Measurements from ENCODE around the gene CNKSR3.

DNA sequence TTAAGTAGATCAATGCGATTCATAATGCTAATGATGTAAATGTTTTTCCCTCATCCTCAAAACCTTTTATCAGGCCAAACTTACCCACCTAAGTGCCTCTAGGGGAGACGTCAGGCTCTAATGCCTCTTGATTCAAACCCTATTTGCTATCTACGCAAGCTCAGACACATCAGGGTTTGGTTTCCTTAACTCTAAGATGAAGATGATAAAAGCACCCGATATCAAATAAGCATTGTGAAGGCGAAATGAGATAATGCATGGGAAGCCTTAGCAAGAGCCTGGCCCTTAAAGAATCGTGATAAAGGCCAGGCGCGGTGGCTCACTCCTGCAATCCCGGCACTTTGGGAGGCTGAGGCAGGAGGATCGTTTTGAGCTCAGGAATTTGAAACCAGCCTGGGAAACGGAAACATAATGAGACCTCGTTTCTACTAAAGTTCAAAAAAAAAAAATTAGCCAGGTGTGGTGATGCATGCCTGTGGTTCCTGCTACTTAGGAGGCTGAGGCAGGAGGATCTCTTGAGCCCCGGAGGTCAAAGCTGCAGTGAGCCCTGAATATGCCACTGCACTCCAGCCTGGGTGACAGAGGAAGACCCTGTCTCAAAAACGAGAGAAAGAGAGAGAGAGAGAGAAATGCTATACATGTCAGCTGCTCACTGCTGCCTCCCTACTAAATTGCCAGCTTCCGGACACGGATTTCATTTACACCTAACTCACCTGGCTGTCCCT is 13.5 kb downstream of the CNKSR3 start:
- TF ChIP-seq ZBTB7A (IDR thresholded peaks at IDR 0.05; ENCODE audit: low read depth): no peak
- no peak for TF ChIP-seq CREB1 (IDR thresholded peaks at IDR 0.05; ENCODE audit: low read depth)
- no peak for TF ChIP-seq TAF1 (IDR thresholded peaks at IDR 0.05; ENCODE audit: low read depth)
- TF ChIP-seq EP300 (IDR thresholded peaks at IDR 0.05; ENCODE audit: borderline replicate concordance): no peak
- no peak for TF ChIP-seq RAD21 (IDR thresholded peaks at IDR 0.05; ENCODE audit: low read depth)
- no peak for TF ChIP-seq FOXM1 (IDR thresholded peaks at IDR 0.05; ENCODE audit: borderline replicate concordance, low read depth)
